GM23338 (cell line): ENCODE results near the gene TNS3.

ENCODE experiments used
- CTCF ChIP-seq, 2 experiments: fragments of 200-600 bp in 1 of 2; sonication (generic) in 1 of 2; conservative IDR thresholded peaks; 2 replicates each; pipeline versions ENCODE4 v1.5.1 to v1.6.1; 2016 to 2017; ENCODE audit warnings: antibody characterized with exemption in 2 of 2, low read depth in 2 of 2, mild to moderate bottlenecking in 2 of 2, moderate library complexity in 1 of 2
- EZH2phosphoT487 ChIP-seq: fragments of 200-600 bp; sonication (generic); IDR thresholded peaks from one replicate; pipeline ENCODE4 v1.8.1; 2018; ENCODE audit warnings: antibody characterized with exemption; ENCODE audit not compliant: unreplicated experiment
- POLR2AphosphoS5 ChIP-seq: IDR thresholded peaks from 2 replicates; pipeline ENCODE4 v1.6.1; 2016; ENCODE audit warnings: antibody characterized with exemption, low read depth
- ZNF114 ChIP-seq: fragments of 250-450 bp; sonication (Bioruptor Pico); IDR thresholded peaks from 2 replicates; pipeline ENCODE4 v1.5.0; 2020; ENCODE audit warnings: mild to moderate bottlenecking, moderate library complexity

- TF ChIP-seq POLR2AphosphoS5 (no peak), EZH2phosphoT487 (no peak), CTCF (conservative IDR thresholded peaks at IDR 0.05; ENCODE audit: low read depth in 2 of 2) (no peak), ZNF114 (CRISPR knock-in tag) (no peak)
Measured at GRCh38 chr7:47354831-47355541, 226.9 kb downstream of the TNS3 start.
